Activated CD4-positive, alpha-beta T cell treated with anti-CD3 and anti-CD28 coated beads for 4 hours (primary cell): ENCODE data around the gene ANAPC2.

ENCODE experiments used
- DNase-seq, 2 donors: peaks; one replicate each; pipeline ENCODE4 v3.0.0-alpha.2; 2020

ANAPC2 gene

GRCh38 chr9:137191245-137191644, 2.9 kb upstream of the ANAPC2 start:
- DNase-seq: no peak

GRCh38 chr9:137190315-137190856, 2.0 kb upstream of the ANAPC2 start:
- no peak for DNase-seq

DNA sequence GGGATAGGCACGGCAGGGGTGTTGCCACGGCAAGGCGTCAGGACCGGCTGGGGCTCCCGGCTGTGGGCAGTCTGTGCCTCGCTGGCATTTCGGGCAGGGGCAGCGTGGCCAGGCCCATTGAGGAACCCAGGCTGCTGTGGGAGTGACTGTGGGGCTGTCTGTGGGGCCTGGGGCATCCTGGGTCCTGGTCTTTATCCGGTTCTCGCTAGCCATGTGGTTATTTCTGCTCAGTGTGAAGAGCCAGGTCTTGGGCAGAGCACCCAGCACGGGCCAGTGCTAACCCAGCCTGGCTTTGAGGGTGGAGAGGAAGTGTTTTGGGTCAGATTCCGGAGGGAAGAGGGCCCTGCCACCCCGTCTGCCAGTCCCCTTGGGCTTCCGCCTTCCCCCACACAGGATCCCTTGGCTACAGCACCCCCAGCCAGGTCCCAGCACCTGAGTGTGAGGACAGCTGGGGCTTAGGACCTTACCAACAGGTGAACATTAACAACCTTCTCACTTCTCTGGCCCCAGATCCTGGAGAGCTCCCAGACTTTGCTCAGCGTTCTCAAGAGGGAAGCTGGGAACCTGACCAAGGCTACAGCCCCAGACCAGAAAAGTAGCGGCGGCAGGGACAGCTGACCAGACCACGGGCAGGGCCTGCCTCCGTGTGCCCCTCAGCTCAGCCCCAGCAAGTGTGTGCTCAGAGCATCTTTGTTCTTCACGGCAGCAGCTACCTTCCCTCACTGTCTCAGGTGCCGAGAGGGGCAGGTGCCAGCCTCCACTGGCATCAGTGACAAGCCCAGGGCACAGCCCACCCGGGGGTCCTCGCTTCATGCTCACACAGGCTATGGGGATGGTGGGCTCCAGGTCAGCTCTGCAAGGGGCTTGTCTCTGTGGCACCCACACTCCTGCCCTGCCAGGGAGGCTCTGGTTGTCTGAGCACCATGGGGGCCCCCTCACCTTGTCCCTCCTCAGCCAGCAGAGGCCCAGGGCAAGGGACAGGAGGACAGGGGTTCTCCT, 1.2 kb upstream of the ANAPC2 start:
- DNase-seq: no peak

- DNase-seq: no peak
These were observed 272 bp downstream of the ANAPC2 start for GRCh38 chr9:137188086-137188489.

DNA sequence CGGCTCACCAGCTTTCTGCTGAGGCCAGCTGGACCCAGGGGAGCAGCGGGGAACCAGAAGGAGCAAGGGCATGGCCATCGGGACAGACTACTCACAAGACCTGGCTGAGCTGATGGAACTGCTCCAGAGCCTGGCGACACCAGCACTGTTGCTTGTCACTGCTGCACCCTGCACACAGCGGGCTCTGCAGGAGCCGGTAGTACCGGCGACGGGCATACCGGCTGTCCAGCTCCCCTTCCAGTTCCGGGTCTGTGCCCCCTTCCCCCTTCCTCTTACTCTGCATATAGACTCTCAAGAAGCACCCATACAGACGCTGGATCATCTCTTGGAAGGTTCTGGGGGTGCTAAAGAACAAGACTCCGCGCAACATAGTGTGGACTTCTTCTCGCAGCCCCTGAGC, 974 bp downstream of the ANAPC2 start:
- DNase-seq: no peak

DNA sequence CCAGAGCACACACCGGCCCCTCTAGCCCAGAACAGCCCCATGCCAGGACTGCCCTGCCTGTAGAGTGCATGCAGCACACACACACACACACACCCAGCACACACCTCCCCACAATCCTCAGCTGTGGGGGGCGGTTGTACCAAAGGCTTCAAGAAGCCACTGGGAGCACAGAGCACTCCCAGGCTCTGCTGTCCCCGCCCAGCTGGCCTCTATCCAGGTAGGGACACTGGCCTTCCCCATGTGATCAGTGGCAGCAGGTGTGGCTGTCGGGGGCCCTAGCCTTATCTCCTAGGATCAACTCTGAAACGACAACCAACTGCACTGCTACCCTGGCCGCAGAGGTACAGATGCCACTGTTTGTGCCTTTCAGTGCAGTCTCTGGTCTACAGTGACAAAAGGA, 2.0 kb downstream of the ANAPC2 start:
- DNase-seq: no peak

DNA sequence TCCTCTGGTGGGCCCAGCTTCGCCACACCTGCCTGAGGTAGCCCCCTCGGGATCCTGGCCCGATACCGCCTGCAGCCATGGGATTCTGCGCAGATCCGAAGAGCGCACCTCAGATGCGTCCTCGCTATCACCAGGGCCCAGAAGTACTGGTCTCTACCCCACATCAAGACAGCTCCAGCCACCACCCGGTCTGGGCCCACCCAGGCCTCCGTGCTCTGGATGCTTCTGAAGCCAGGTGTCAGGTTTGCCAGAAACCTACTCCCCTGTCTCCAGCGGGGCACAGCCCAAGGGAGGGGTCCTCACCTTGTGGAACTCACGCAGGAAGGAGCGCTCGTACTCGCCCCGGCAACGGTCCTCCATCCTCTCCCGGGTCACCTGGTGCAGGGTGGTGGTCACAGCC, 2.4 kb downstream of the ANAPC2 start:
- no peak for DNase-seq

DNA sequence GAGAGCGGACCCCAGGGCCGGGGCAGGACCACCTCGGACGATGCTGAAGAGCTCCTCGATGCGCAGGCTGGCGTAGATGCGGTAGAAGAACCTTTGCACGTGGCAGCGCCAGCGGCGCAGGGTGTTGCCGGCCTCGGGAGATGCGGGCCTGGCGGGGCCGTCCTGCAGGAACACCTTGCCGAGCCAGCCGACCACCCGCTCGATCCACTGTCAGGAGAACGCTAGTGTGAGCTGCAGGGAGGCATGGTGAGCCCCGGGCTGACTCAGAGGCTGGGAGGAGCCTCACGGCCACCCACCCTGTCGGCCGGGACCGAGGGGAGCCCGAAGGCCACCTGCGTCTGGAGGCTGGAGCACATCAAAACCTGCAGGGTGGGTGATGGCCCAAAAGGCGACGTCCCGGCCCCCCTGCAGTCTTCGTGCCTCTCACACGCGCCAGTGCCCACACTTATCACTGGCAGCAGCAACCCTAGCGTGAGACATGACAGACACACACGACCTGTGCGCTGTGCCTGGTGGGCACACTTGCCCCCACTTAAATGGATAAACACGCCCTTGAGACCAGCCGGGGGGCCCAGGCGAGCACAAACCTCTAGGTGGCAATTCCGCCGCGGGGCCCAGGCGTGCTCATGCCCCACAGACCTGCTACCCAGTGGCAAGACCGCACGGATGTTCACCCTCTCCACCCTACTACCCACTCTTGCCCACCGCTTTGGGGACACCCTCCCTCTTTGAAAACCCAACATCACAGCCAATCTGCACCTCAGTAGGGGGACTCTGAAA, 3.3 kb downstream of the ANAPC2 start:
- no peak for DNase-seq

DNA sequence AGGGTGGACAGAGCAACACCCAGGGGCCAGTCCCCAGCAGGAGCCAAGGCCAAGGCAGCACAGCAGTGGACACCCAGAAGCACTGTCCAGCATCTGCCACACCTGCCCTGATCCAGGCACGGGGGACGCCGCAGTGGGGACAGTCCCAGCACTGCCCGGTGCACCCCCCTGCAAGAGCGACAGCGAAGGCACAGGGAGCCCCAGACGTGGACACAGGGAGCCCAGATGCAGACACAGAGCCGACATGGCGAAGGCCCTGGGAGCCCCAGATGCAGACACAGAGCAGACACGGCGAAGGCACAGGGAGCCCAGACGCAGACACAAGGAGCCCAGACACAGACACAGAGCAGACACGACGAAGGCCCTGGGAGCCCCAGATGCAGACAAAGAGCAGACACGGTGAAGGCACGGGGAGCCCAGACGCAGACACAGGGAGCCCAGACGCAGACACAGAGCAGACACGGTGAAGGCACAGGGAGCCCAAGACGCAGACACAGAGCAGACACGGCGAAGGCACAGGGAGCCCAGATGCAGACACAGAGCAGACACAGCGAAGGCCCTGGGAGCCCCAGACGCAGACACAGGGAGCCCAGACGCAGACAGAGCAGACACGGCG, 4.3 kb downstream of the ANAPC2 start:
- no peak for DNase-seq

- no peak for DNase-seq
These were observed 5.5 kb downstream of the ANAPC2 start for GRCh38 chr9:137182836-137183235.

GRCh38 chr9:137181680-137182079, 6.7 kb downstream of the ANAPC2 start:
- no peak for DNase-seq

- no peak for DNase-seq
These were observed 7.9 kb downstream of the ANAPC2 start for GRCh38 chr9:137180491-137180890.

DNA sequence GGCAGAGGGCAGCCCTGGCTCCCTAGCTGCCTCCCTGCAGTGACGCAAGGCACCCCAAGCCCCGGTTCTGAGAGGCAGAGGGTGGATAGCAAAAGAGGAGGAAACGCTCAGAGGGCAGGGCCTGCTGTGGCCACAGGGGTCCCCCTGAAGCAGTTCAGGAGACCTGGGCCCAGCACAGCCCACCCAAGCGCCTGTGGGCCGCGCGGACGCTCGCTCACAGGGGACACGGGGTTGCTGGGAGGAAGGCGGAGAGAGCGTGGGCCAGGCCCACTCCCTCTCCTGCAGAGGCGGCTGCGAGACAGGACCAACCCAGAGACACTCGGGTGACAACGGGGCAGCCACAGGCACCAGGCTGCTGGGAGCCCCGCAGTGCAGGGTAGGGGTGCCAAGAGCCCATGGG, 8.6 kb downstream of the ANAPC2 start:
- DNase-seq: no peak

GRCh38 chr9:137178939-137179630, 9.3 kb downstream of the ANAPC2 start:
- DNase-seq: no peak

DNA sequence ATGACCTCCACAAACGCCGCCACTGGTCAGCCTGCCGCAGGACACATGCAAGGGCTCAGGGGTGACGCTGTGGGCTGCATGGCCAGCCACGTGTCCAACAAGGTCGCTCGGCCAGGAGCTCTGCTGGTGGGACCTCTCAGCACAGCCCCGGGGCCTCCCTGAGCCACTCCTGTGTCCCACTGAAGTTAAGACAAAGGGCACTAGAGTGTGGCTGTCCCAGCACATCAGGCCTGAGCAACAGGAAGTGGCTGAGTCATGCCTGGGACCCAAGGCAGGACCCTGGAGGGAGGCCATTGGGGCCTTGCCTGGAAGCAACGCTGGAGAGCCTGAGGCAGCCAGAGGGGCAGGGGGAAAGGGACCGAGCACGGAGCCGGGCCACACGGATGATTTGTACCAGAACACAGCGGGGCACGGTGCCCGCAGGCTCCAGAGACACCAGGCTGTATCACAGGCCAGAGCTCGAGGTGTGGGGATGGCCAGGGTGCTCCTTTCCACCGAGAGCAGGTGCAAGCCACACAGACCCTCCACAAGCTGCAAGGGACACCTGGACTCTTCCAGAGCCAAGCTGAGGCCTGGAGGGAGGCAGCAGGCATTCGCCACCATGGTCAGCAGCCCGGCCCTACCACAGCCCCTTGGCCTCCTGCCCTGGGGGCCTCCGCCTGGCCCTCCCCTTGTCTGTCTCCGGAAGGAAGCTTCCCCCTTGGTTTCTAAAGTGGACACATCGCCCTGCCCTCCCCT, 10.0 kb downstream of the ANAPC2 start:
- DNase-seq: no peak

GRCh38 chr9:137176302-137177182, 11.8 kb downstream of the ANAPC2 start:
- DNase-seq: no peak

- DNase-seq: no peak
These were observed 12.9 kb downstream of the ANAPC2 start for GRCh38 chr9:137175345-137175961.

GRCh38 chr9:137174722-137175293, 13.6 kb downstream of the ANAPC2 start:
- no peak for DNase-seq

DNA sequence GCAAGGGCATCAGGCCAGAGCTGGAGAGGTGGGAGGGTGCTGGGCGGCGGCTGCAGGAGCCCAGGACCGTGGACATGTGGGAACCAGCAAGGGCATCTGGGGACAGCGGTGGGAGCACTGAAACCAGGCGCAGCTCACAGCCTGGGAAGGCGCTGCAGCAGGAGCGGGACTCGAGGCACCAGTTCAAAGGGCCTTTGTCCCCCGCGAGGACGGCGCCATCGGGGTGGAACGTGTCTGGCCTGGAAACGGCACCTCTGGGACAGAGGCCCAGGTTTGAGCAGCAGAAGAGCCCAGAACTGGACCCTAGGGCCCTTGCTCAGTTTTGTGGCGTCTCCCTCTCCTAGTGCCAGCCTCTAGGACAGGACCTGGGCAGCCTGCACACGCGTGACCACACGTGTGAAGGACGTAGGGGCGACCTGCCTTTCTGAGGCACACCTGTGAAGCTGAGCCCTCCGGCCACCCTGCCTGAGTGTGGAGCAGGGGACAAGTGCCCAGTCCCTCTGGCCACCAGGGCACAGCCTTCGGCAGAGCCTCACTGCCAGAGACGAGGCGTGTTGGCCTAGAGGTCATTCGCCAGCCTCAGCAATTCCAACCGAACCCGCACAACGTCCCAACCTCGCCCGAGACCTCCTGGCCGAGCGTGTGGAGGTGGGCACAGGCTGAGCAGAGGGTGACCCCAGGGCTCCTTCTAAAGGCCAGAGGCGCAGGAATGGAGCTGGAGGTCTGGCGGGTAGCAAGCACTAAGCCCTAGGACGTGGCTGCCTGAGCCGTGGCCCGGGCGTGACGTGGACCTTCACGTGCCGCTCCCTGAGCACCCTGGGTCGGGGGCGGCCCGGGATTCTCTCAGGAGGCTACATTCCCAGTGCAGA, 14.3 kb downstream of the ANAPC2 start:
- no peak for DNase-seq
